IPS DF 4.7 (cell line): ENCODE results near the gene EGFL7.

ENCODE experiments used
- DNase-seq: peaks from one replicate; pipeline ENCODE4 v3.0.0-alpha.2; 2013; ENCODE audit warnings: low spot score; ENCODE audit errors: extremely low read depth

EGFL7 gene

DNA sequence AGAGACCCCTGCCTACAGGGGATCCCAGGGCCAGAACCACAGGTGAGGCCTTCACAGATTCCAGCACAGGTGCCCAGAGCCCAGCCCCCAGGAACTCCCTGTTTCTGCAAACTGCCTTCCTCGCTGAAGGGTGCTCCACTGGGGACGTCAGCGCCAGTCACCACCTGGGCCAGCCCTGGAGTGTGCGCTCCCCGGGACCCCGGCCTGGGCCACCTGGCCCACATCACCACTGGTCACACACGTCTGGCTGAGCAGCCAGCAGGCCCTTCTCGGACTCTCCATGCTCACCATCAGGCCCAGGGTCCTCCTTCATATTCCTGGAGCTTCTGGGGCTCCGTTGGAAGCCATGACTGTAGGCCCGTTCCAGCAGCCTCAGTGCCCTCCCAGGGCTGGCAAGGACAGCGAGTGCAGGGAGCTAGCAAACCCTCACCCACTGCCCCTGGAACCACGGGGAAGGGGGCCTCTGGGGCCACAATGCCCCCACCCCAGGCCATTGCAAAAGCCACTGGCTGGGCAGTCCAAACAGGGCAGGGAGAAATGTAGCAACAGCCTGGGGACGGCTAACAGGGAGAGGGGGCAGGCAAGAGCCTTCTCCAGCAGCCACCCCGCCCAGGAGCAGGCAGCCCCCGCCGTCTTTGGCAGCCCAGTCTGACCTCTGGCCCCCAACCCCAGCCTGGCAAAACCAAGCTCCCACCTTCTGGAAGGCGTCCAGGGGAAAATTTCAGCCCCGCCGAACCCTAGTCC, 23.2 kb downstream of the EGFL7 start:
- no peak for DNase-seq

DNA sequence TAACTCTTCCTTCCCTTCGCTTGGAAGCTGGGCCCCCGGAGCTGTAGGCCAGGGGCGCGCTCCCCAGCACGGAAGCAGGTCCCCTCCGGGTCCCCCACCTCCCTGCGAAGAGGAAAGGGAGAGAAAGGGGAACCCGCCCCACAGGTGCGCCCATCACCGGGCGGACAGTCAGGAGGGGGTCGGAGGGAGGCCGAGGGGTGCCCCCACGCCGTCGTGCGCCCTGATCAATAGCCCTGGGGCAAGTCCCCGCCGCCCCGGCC, 23.7 kb downstream of the EGFL7 start:
- no peak for DNase-seq

DNA sequence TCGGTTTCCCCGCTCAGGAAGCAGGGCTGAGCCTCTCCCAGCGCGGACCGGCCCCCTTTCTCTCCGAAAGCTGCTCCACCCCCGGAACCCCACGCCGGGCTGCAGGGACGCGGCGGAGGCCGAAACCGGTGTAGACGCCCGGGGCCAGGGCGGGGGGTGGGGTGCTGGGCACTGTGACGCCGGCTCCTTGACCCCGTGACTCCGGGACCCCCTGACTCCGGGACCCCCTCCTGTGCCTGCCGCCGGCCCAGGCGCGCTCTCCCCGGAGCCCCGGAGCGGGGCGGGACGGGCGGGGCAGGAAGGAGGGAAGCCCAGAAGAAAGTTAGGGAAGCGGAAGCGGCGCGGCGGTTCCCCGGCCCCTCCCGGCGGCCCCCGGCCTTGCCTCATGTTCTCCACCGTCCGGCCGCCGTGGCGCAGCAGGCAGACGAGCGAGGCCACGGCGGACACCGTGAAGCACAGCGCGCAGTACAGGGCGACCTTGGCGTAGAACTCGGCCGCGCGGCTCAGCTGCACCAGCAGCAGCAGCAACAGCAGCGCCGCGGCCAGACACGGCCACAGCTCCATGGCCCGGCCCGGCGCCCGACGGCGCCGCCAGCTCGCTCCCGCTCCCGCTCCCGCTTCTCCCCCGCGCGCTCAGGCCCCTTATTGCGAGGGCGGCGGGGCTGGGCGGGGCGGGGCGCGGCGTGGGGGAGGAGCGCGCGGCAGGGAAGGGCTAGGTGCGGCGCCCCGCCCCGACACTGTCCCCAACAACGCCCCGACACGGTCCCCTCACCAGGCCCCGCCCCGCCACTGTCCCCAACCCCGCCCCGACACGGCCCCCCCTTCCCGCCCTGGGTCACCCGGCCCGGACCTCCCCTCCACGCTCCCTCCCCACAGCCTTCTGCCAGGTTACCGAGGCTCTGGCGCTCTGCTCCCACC, 24.3 kb downstream of the EGFL7 start, which contains the start of gene AGPAT2:
TSS of gene AGPAT2 (minus strand) at position 664 of the 918 bp plus-strand sequence. CDS start at position 564, 100 bp downstream.
- no peak for DNase-seq

DNA sequence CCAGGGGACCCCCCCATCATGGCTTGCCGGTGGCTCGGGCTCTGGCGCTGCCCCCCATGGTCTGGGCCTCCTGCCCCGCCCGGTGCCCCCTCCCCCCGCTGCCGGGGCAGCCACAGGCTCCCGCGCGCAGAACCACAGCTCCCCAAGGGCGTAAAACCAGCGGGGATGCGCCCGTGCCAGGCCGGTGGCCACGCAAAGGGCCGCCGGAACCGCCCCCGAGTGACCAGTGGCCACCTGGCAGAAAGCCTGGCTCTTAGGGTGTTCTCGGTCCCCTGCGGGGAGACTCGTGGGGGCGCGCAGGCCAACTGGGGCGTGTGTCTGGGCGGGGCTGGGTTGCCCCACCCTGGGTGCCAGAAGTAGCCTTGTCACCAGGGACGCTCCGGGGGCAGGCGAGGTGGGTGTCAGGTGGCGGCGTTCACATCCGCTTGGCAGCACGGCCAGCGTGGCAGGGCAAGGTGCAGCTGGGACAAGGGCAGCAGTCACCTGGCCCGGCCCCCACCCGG, 25.1 kb downstream of the EGFL7 start:
- DNase-seq: no peak

DNA sequence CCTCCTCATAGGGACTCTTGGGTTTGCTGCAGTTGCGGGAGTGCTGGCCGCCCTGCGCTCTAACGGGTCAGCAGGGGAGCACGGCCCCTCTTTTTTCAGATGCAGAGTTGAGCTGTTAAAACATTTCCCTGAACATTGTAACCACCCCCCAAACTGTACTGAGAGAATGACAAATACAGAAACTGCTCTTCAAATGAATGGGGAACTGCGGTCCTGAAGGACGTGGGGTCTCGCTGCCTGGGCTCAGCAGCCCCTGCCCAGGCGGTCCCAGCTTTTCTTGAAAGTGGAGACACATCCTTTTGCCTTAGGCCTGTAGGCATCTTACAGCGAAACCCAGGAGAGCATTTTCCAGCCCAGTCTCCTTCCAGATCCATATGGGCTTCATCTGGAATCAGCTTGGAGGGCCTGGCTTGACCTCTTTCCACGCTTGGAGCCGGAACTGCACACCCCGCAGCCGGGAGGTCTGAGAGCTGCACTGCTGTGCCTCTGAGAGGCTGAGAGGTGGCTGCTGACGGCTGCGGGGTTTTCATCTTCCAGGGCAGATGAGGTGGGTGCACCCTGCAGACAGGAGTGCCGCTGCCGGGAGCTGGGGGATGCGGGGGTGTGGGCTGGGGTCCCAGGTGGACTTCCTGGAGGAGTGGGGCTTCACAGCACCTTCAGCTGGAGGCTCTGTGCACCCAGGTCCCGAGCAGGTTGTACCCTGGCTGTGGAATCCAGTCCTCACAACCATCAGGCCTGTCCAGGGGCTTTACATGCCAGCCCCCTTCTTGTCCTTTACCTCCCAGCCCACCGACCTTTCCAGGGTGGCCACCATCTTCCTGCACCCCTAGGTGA, 25.8 kb downstream of the EGFL7 start:
- DNase-seq: no peak

DNA sequence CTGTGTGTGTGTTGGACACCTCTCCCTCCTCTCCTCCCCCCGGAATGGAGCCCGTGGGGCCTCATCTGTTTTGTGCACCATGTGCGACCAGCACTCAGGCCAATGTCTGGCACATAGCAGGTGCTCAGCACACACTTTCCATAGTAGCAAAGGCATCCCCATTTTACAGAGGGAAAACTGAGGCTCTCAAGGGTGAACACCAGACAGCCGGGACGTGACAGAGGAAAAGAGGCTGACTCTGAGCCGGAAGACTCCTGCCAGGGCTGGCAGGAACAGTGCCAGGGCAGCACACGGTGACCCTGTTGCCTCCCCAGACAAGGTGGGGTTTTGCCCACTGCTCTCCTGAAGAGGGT, 26.4 kb downstream of the EGFL7 start:
- no peak for DNase-seq

DNA sequence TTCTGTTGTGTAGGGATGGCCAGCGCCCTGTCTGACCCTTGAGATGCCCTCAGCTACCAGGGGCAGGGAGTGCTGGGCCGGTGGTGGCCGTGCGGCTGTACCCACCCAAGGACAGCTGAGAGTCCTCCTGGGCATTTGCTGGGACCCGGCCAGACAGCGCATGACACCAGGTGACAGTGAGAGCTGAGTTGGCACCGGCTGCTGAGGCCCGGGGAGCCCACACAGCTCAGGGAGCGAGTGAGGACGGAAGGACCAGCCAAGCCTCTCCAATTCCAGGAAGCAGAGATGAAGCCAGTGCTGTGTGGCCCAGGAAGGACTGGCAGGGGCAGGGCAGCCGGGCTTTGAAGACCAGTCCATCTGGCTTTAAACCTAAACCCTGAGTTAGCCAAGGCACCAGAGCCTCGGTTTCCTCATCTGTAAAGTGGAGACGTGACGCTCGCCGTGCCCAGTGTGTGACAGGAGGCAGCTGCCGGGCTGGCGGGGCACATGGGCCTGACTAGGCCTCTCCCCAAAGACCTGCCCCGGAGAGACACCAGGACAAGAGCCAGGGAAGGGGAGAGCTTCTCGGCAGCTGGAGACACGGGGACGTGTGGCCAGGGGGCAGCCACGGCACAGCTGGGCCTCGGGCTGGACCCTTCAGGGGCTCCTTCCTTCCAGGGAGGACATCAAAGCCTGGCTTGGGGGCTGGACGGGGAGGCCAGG, 27.5 kb downstream of the EGFL7 start:
- DNase-seq: no peak

DNA sequence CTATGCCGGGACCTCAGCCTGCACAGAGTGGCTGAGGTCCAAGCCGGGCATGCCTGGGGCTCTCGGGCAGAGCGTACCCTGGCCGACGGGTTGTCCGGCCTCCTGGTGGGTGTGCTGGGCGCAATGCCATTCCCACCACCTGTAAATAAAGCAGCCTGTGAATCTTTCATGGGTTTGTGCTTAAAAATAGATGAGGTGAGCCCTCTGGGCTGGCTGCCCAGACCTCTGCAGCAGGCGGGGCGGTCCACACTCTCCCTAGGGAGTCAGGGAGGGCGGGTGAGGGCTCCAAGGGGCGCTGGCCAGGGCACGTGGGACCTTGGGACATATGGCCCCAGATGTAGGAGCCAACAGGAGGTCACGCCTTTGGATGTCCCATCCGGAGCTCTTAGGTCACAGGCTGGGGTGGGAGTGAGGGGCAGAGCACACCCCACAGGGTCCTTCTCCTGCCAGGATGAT, 28.1 kb downstream of the EGFL7 start:
- no peak for DNase-seq

DNA sequence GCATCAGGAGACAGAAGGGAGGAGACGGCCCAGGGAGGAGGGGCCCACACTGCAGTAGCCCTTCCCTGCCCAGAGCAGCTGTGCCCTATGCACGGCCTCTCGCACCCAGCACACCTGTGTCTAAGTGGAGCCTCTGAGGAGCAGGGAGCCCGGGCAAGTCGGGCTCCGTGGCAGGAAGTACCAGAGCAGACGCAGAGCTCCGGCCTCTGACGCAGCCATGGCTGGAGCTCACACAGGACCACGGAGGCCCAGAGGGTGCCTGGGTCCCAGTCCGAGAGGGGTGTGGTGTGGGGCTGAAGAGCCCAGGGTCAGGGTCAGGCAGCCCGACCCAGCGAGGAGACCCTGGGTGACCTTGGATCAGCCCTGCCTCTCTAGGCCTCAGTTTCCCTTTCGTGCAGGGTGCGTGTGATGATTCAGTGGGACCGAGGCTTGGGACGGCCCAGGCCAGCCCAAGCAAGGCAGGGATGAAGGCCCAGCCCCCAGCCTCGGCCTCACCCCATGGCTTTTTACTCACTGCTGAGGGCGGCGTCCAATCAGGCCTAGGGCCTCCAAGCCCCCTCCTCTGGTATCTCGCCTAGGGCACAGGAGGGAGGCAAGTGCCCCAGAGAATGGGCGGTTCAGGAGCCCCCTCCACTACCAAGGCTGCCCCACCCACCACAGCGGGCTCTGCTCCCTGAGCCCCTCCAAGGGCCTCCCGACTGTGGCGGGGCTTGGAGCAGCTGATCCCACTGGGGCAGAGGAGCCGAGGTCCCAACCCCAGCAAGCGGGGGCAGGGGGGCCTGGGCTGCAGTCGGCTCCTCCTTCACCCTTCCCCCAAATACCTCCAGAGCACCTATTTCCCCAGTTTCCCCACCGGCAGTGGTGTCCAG, 28.8 kb downstream of the EGFL7 start:
- DNase-seq: no peak

DNA sequence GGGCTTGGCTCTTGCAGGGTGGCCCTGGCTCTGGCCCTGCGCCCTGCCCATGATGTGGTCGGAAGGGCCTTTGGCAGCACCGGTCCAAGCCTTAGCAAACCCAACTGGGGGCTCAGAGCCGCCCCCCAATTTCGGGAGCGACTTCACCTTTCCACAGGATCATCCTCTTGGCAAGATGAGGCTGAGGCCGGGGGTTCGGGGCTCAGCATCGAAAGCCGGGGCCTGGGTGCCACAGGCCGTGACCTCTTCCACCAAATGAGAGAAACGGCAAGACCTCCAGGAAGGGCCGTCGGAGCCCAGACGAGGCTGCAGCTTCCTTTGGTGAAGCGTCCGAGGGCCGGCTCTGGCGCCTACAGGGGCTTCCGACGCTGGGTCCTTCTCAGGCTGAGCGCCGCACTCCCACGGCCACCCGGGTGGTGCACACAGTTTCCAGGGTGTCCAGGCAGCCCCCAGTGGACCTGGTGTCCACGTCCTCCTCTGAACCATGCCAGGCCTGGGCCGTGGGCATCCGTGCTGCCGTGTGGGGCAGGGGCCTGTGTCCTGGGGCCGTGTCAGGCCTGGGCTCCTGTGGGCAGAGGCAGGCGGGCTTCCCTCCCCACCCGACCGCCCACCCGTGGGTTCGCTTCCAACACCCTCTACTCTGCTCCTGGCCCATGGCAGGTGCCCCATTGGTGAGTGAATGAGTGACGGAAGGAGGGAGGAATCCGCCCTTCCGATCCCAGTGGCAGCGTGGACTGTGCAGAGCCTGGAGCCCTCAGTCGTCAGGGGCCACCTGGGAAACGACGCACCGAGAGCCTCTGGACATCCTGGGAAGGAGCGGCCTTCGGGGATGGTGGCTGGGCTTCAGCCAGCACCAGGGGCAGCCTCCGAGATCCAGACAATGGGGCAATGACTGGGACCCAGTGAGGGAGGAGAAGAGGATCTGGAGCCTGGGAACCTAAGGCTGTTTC, 29.7 kb downstream of the EGFL7 start:
- DNase-seq: no peak

DNA sequence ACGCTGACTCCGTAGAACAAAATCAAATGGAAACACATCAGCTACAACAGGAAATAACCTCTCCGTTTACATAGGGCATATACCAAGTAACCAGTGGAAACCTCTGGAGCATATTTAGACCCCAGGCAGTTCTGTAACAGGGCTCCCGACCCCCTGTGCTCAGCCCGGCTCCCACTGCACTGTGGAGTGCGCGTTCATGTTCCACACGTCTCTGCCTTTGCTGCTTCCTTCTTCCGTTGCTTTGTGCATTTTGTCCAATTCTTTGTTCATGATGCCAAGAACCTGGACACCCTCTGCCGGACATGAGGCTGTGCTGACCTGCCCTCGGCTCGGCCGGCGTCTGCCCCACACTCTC, 30.4 kb downstream of the EGFL7 start:
- DNase-seq: no peak

DNA sequence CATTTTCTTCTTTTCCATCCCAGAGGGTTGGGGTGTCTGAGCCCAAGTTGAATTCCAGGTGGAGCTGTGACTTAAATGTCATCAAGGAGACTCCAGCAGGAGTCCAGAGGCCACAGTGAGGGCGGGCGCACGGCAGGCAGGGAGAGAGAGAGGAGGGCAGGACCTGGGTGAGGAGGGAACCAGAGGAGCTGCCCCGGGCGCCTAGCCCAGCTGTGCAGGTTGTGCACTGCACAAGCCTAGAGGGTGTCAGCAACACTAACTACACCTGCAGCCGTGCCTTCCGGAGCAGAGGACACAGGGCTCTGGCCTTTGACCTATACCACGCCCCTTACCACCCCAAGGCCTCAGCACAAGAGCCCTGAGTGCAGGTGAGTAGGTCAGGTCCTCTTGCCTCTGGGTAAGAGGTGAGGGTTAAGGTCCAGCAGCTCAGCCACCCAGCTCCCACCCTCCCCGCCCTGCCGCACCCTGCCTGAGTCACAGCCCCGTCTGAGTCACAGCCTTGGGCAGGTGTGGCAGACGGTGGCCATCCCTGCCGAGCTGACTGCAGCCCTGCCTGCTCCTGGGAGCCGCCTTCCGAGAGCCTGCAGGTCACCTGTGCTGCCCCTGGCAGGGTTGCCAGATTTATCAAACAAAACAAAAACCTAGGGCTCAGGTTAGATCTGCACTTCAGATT, 30.9 kb downstream of the EGFL7 start:
- DNase-seq: no peak

DNA sequence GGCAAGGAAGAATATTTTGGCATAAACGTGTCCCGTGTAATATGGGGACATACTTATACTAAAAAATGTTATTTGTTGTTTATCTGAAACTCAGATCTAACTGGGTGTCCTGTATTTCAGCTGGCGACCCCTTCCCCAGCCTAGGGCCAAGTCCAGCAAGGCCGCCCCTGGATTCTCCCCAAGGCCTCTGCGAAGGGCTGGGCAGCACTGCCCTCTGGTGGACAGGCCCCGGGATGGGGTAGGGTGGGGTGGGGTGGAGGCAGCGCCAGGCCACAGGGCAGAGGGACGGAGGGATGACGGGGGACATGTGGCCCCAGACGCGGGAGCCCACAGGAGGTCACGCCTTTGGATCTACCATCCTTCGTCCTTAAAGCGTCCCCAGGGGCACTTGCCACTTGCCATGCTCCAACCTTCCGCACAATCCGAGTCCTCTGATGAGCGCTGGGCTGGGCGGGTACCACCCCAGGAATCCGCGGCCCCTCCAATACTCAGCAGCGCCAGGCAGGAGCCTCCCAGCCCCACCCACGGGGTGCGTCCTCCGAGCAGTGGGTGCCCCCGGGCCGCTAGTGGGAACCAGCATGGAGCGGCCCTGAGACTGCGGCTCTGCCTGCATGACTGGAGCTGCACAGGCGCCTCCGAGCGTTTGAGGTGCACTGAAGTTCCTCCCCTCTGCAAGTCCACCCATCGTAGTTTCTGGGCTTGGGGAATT, 31.6 kb downstream of the EGFL7 start:
- DNase-seq: no peak

DNA sequence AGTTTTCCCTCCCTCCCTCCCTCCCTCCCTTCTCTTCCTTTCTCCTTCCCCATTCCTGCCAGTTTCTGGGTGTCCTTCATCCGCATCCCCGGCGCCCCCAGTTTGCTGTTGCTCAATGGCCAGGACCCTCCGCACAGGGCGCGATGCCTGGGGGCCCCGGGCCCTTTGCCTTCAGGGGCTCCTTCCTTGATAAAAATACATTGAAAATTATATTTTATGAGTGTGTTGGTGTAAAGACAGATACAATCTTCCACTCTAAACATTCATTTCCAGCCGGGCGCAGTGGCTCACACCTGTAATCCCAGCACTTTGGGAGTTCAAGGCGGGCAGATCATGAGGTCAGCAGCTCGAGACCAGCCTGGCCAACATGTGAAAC, 32.1 kb downstream of the EGFL7 start:
- DNase-seq: no peak

DNA sequence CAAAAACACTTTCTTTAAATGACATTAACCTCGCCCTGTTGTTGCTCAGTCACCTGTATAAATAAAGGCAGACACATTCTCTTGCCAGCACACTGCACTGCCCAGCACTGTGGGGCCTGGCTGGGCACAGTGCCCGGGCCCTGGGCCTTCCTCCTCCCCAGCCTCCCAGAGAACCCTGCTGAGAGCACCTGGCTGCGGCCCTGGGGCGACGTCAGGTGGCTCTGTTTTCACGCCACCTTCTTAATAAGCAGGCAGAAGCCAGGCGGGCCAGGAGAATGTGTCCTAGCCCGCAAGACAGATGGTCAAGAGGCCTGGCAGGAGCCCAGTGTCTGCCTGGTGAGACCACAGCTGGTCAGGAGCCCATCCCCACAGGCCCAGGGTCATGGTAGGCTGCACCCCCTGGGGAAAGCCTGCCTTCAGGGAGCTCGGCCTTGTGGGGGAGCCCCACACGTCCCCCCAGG, 32.7 kb downstream of the EGFL7 start:
- DNase-seq: no peak

DNA sequence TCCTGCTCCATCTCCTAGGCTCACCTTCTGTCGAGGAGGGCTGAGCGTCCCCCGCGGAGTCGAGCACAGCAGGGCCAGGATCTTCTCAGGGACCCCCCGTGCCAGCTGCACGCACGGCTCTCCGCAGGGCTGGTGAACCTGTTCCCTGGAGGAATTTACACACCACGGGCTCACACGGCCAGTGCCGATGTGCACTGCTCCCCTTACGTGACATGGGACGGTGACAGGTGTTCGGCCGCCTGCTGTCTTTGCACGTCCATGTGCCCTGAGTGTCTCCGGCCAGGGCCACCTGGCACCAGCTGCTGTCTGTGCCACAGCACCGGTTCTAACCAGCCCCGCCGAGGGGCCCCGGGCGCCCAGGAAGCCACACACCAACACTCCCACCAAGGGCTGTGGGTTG, 33.2 kb downstream of the EGFL7 start:
- DNase-seq: no peak

DNA sequence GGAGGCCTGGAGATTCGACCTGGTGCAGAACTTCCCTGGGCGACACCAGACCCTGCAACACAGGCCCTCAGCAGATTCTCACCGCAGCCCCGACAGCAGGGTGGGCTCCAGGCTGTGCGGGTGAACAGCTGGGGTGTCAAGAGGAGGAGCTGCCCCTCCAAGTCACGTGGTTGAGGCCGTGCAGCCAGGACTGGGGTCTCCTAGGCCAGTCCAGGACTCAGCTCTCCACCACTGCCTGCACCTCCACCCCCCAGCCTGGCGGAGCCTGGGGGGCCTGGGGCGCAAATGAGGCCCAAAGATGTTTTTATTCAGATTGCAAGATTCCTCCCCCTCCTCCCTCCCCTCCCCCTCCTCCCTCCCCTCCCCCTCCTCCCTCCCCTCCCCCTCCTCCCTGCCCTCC, 33.8 kb downstream of the EGFL7 start:
- no peak for DNase-seq
